ENCODE results near the gene RAB3IL1. TPM values are rescaled to one million over a fixed set of nuclear protein-coding genes. Genes with fewer than 3 reads are reported as not detected.

Gene RAB3IL1
- total RNA-seq, 2 donors from 2014 or later = 5.4 to 11.5 TPM

- H3K27me3 ChIP-seq = no peaks in the 10 kb centered on the region
- TF ChIP-seq, protein P1, sequence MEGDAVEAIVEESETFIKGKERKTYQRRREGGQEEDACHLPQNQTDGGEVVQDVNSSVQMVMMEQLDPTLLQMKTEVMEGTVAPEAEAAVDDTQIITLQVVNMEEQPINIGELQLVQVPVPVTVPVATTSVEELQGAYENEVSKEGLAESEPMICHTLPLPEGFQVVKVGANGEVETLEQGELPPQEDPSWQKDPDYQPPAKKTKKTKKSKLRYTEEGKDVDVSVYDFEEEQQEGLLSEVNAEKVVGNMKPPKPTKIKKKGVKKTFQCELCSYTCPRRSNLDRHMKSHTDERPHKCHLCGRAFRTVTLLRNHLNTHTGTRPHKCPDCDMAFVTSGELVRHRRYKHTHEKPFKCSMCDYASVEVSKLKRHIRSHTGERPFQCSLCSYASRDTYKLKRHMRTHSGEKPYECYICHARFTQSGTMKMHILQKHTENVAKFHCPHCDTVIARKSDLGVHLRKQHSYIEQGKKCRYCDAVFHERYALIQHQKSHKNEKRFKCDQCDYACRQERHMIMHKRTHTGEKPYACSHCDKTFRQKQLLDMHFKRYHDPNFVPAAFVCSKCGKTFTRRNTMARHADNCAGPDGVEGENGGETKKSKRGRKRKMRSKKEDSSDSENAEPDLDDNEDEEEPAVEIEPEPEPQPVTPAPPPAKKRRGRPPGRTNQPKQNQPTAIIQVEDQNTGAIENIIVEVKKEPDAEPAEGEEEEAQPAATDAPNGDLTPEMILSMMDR (IDR thresholded peaks at IDR 0.05) = no peak
- no peak for TF ChIP-seq POLR2A (IDR thresholded peaks at IDR 0.05)
- DNase-seq = no peak
- no peak for ATAC-seq
- no peaks in the 10 kb centered on the region for H3K4me1 ChIP-seq
- no peaks in the 10 kb centered on the region for H3K9me3 ChIP-seq
- no peaks in the 10 kb centered on the region for H3K36me3 ChIP-seq (replicated peaks in 1 of 2; ENCODE audit: insufficient read depth in 1 of 2, low read depth in 2 of 2)
- no peak overlapping the region for H3K4me3 ChIP-seq
- 84 to 91% methylated on average over 6 of the region's 6 CpGs for WGBS, 2 donors
- intact Hi-C loops (cut with DNase I) = no loop called here
- H3K27ac ChIP-seq = no peak overlapping the region
Measured at GRCh38 chr11:61866958-61867343, 50.4 kb downstream of the RAB3IL1 start.

DNA sequence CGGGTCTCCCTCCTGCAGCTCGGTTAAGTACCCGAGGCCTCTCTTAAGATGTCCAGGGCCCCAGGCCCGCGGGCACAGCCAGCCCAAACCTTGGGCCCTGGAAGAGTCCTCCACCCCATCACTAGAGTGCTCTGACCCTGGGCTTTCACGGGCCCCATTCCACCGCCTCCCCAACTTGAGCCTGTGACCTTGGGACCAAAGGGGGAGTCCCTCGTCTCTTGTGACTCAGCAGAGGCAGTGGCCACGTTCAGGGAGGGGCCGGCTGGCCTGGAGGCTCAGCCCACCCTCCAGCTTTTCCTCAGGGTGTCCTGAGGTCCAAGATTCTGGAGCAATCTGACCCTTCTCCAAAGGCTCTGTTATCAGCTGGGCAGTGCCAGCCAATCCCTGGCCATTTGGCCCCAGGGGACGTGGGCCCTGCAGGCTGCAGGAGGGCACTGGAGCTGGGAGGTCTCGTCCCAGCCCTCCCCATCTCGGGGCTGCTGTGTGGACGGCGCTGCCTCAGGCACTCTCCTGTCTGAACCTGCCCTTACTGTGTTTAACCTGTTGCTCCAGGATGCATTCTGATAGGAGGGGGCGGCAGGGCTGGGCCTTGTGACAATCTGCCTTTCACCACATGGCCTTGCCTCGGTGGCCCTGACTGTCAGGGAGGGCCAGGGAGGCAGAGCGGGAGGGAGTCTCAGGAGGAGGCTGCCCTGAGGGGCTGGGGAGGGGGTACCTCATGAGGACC is 51.0 kb downstream of the RAB3IL1 start:
- H3K9me3 ChIP-seq = no peaks in the 10 kb centered on the region
- TF ChIP-seq, protein P1 (IDR thresholded peaks at IDR 0.05) = no peak
- TF ChIP-seq POLR2A (IDR thresholded peaks at IDR 0.05) = no peak
- DNase-seq (no peak), ATAC-seq (no peak)
- no peak overlapping the region for H3K4me3 ChIP-seq
- H3K27ac ChIP-seq = no peak overlapping the region
- no peaks in the 10 kb centered on the region for H3K4me1 ChIP-seq
- no peaks in the 10 kb centered on the region for H3K36me3 ChIP-seq (replicated peaks in 1 of 2; ENCODE audit: insufficient read depth in 1 of 2, low read depth in 2 of 2)
- no peaks in the 10 kb centered on the region for H3K27me3 ChIP-seq
- WGBS, 2 donors = 77 to 86% methylated on average over 8 to 18 of the region's 18 CpGs
- intact Hi-C loops (cut with DNase I) = no loop called here

- Histone ChIP-seq H3K9me3 (no peaks in the 10 kb centered on the region), H3K36me3 (replicated peaks in 1 of 2; ENCODE audit: insufficient read depth in 1 of 2, low read depth in 2 of 2) (no peaks in the 10 kb centered on the region), H3K4me3 (no peak overlapping the region), H3K27me3 (no peaks in the 10 kb centered on the region), H3K27ac (no peak overlapping the region), H3K4me1 (peaks cover 6% of the 10 kb centered on the region)
- TF ChIP-seq POLR2A (IDR thresholded peaks at IDR 0.05) = no peak
- TF ChIP-seq, protein P1 (IDR thresholded peaks at IDR 0.05) = no peak
- DNase-seq = no peak
- 91 to 95% methylated on average over 12 to 20 of the region's 20 CpGs for WGBS, 2 donors
- ATAC-seq = no peak
- intact Hi-C loops (cut with DNase I) = no loop called here
Measured at GRCh38 chr11:61864814-61865775, 52.3 kb downstream of the RAB3IL1 start.

- no peaks in the 10 kb centered on the region for H3K36me3 ChIP-seq (replicated peaks in 1 of 2; ENCODE audit: insufficient read depth in 1 of 2, low read depth in 2 of 2)
- H3K9me3 ChIP-seq = no peaks in the 10 kb centered on the region
- H3K4me1 ChIP-seq = peaks cover 7% of the 10 kb centered on the region
- intact Hi-C loops (cut with DNase I) = no loop called here
- ATAC-seq = no peak
- WGBS, 2 donors = 82 to 93% methylated on average over 1 to 13 of the region's 13 CpGs
- no peak for DNase-seq
- H3K27ac ChIP-seq = no peak overlapping the region
- H3K4me3 ChIP-seq = no peak overlapping the region
- H3K27me3 ChIP-seq = no peaks in the 10 kb centered on the region
- no peak for TF ChIP-seq POLR2A (IDR thresholded peaks at IDR 0.05)
- TF ChIP-seq, protein P1 (IDR thresholded peaks at IDR 0.05) = no peak
Measured at GRCh38 chr11:61863548-61864081, 53.8 kb downstream of the RAB3IL1 start.

All from body of pancreas (tissue), 4 donors.